UCSD-AML1 (cell line): Measurements from ENCODE around the gene HPS4.
"Not testable (repeated sequence)": the region's sequence is repeated elsewhere in the genome, so short reads cannot be mapped to it uniquely, and the experiment has no call there.

Experiments used
- DNase-seq: peaks from one replicate; lab custom pipeline; 2025; ENCODE audit not compliant: unreplicated experiment; lab: John Stamatoyannopoulos, UW

The HPS4 gene

GRCh38 chr22:26483439-26484359, at the start of gene HPS4, which contains the start of gene SRRD:
TSS of gene HPS4 (minus strand) at chr22:26483783. CDS start at chr22:26481762, 2,021 bp downstream.
TSS of gene SRRD (plus strand) at chr22:26483877. CDS start at chr22:26483891, 14 bp downstream.
- peak; percentile 93 for DNase-seq

- DNase-seq, result no peak
Measured at GRCh38 chr22:26529345-26529744, 45.8 kb upstream of the HPS4 start.

DNA sequence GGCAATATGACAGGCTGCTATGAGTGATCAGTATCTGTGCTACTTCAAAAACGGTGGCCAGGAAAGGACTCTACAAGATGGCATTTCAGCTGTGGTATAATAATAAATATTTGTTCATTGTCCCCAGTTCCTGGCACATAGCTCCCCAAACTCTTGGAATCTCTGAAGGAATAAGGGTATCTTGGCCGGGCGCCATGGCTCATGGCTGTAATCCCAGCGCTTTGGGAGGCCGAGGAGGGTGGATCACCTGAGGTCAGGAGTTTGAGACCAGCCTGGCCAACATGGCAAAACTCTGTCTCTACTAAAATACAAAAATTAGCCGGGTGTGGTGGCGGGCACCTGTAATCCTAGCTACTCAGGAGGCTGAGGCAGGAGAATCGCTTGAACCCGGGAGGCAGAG, 44.9 kb upstream of the HPS4 start:
- DNase-seq, result not testable (repeated sequence)

- no peak for DNase-seq
Measured at GRCh38 chr22:26527574-26528465, 44.2 kb upstream of the HPS4 start.

DNA sequence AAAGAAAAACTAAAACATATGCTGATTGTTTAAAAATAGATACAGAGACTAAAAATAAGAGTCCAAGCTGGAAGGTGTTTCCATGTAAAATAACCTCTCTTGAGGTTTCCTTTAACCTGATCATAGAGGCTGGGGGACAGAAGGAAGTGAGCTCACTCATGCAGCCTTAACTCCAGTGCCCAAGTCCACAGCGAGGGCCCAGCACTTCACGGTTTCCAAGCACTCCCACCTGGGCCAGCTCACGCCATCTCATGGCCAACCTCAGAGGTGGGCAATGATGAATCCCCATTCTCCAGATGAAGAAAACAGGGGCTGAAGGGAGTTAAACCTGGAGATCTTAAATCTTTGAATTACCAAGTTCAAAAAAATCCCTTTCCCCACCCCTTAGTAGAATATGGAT, 43.6 kb upstream of the HPS4 start:
- DNase-seq, result no peak

DNA sequence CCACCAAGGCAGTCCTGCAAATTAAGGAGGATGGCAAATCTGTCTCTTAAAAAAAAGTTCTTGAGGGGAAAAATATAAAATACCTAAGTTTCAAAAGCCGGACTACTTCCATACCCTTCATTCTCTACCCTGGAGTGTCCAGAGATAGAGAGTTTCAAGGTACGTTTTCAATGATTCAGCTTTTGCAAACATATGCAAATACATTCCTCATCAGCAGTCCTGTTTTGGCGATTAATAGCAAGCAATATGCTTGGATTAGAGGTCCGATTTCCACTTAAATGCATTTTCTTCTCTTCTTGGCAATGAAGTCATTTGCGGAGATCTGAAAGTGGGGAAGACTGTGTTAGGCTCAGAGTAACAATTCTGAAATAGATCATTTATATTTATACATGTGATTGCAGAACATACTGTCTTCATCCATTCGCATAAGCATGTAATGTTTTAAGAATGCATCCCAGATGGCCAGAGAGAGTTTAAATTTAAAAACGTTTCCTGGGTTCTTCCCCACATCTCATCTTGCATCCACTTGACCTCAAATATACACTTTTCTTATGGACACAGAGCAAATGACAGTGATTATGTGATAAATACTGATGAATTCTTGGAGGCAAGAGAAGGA, 42.5 kb upstream of the HPS4 start:
- DNase-seq, result no peak

GRCh38 chr22:26524870-26525269, 41.3 kb upstream of the HPS4 start:
- no peak for DNase-seq

- no peak for DNase-seq
Measured at GRCh38 chr22:26522592-26522991, 39.0 kb upstream of the HPS4 start.

- no peak for DNase-seq
Measured at GRCh38 chr22:26522012-26522411, 38.4 kb upstream of the HPS4 start.

GRCh38 chr22:26517429-26517828, 33.8 kb upstream of the HPS4 start:
- no peak for DNase-seq

DNA sequence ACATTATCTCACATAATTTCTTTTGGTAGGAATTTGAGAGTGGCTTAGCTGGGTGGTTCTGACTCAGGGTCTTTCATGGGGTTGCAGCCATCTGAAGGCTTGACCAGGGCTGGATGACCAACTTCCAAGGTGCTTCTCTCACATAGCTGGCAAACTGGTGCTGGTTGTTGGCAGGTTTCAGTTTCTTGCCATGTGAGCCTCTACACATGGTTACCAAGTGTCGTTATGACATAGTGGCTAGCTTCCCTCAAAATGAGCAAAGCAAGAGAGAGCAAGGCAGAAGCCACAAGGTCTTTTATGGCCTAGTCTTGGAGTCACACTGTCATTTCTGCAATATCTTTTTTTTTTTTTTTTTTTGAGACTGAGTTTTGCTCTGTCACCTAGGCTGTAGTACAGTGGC, 32.9 kb upstream of the HPS4 start:
- no peak for DNase-seq

DNA sequence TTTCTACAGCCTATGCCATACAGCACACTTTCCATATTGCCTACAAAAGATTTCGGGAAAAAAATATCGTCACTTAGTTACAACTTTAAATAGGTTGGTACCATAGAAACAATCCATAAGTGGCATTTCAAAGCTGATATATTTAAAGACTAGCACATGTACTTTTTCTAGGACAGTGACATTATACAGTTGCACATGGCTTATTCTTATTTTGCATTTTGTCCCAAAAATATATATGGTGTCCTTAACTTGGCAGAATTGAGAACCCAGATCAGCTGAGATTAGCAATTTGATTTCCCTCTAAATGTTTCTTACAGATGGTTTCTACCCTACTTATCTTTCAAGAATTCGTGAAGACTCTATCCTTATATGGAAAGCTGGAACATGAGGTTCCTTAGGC, 32.3 kb upstream of the HPS4 start:
- DNase-seq, result no peak

- DNase-seq, result no peak
Measured at GRCh38 chr22:26514419-26515161, 31.0 kb upstream of the HPS4 start.

DNA sequence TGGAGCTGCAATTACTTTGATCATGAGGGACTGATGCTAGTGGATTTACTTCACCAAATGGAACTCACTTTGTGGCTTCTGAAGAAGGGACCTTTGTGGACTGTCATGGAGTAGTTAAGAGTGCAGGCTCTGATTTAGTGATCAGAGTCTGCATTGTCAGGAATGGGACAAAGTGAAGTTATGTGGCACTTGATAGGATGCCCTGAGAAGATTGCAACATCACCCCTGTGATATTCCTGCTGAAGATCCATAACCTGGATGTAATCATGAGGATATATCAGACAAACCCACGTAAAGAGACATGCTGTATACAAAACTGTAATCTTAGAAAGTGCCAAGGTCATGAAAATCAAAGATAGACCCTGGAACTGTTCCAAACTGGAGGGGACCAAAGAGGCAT, 30.3 kb upstream of the HPS4 start:
- DNase-seq, result no peak

- DNase-seq, result peak; percentile 91
Measured at GRCh38 chr22:26512149-26512793, 28.7 kb upstream of the HPS4 start, which contains the start of gene TFIP11. TSS of gene TFIP11 (minus strand) at chr22:26512473. CDS start at chr22:26510272, 2,201 bp downstream.

GRCh38 chr22:26508148-26508547, 24.6 kb upstream of the HPS4 start:
- DNase-seq, result no peak

DNA sequence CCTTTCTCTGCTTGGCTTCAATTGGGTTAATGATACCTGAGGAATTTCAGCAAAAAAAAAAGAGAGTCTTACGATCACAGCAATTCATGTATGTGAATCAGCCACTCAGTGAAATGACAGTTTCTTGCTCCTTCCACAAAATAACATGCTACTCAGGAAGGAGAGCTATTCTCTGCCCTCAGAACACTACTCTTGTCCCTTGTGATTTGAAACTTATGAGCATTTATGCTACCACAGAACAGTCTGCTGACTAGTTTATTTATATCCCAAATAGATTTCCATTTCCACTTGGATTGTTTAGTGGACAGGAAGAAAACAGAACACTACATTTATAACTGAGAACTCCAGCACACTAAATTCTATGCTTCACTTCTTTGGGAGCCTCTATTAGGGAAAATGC, 20.2 kb upstream of the HPS4 start:
- DNase-seq, result no peak

DNA sequence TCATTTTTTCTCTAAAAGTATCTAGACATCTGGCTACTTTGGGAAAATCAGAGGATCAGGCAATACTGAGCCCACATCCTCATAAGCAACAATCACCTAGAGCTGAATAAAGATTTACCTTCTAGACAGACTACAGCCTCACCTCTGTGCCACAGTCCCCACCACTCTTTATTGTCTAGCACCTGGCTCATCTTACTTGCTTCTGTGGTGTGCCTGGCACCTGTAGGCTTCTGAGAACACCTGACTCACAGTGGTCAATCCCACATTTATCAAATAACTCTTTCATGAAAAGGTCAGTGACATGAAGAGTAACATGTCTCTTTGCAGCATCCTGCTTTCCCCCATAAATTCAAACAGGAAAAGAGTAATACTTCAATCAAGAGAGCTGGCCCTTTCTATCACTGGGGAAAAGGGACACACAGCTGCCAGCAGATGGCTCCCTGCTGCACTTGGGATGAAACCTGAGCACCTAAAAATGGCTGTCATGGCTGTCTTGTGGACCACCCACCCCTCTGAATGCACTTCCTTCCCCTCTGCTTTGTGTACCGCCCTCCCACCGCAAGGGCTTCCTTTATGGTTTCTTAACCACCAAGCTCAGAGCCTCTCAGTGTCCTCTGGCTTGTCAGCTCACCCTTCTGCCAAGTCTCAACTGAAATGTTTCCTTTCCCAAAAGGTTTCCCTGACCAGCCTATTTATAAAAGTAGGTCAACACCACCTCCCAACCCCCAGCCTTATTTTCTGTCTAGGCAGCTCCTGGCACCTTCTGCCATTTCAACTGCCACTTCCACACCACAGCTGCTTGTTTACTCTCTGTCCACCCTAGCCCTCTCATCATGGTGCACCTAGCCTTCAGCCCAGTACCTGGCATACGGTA, 19.3 kb upstream of the HPS4 start:
- DNase-seq, result peak; percentile 88

DNA sequence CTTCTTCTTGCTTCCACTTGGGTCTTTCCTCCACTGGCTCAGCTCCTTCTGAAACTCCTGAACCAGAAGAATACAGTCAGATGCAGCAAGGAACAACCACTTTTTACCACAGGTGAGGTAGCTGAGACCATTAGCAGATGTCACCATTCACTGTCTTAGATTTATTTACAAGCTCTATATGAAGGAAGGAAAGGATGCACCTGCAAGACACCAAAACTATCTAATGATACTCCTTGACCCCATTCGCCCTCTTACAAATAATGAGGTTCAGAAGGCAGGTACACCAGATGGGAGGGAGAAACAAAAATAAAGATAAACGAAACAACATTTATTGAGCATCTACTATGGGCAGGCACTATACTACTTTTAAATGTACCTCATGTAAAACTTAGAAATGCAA, 18.4 kb upstream of the HPS4 start:
- no peak for DNase-seq
